T-helper 2 cell treated with Interferon-gamma antibody and Interleukin-4, amounts not matched to agents 100 ng/mL and 5 ng/mL, for 36 hours (primary cell): Measurements from ENCODE around the gene CLEC16A. TPM values are rescaled to one million over a fixed set of nuclear protein-coding genes. Genes with fewer than 3 reads are reported as not detected.

Experiments
- intact Hi-C: fragments of 100-400 bp; cut with micrococcal nuclease; formaldehyde crosslinking; loops from one replicate; pipeline ENCODE4 v1.15.1; 2023
- total RNA-seq: library from RNA; stranded (reverse); gene quantifications from 2 replicates; pipeline ENCODE4 v1.2.3, GENCODE V29; 2022

Gene CLEC16A
- total RNA-seq, 1 donor from 2014 or later: 31.0 TPM

DNA sequence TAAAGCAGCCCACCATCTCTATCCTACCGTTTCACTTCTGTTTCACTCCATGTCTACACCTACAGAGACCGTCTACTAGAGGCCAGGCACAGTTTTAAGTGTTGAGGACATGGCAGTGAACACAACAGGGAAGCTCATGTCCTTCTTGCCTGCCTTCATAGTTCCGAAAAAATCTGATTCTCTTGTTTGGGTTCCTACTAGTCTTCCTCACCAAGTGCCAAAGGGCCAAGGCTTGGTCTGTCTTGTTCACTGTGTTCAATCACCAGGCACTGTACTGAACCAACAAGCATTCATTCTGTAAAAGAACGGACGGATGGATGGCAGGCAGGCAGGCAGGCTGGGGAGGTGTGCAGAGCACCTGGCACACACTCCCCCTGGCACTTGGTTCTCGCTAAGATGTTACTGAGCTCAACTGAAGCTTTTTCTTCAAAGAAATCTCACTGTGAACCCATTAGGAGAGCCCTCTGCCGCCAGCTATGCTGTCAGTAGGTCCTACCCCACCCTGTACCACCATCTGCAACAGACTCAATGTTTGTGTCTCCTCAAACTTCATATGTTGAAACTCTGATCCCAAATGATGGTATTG is 4.6 kb upstream of the CLEC16A start:
- intact Hi-C loops: loop anchor here (10.0 kb wide), 2 partner anchors 855 to 915 kb away; partner anchors contain the start of genes RSL1D1 and ZC3H7A

DNA sequence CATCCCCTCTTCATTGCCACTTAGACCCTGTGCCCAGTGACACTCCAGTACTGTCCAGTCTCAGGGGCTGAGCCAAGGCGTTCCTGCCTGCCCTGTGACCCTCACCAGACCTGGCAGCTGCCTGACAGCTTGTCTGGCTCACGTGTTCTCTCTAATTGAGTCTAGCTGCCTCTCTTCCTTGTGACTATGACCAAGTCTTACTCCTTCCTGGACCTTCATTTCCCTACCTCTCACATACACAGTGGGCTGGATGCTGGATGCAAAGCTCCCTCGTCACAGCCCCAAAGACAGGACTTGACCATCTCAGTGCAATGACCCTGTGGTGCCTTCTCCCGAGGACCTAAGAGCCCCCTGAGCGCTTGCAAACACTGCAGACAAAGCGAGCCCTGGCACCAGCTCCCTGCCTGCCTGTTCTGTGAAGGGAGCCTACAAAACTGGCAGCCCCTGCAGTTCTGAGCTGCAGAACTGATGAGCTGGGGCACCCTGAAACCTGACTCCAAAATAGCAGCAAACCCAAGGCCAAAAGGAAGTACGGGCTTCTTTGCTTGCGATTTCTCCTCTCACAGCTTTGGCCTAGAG is 3.8 kb upstream of the CLEC16A start:
- intact Hi-C loops: loop anchor here (10.0 kb wide), 2 partner anchors 854 to 914 kb away; partner anchors contain the start of genes RSL1D1 and ZC3H7A

DNA sequence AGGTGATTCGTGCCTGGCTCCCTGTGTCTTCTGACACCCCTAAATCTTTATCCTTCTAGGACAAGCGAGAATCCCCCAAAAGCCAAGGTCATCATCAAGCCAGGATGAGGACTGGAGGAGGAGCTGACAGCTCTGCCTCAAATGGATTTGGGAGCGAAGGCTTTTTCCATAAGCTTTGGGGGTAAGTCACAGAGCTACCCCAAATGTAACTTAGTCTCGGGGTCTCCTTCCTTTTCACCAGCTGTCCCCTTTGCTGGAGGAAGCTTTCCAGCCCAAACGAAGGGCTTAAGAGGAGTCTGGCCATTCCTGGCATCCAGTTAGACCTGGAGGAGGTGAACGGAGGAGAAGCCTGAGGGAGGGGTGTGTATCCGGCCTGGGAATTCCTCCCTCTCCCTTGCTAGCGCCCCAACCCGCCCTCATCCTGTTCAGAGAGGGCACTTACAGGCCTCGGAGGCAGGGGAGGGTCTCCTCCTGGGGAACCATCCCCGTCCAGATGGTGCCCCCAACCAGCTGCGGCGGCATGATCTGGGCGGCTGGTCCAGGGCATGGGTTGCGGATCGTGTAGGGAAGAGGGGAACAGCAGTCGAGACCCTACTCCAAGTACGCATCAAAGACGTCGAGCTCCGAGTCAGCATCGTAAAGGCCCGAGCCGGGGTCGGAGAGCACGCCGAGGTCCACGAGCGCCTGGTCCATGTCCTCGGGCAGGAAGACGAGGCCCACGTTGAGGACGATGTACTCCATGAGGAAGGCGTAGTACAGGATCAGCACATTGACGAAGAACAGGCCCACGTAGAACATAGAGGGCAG is 3.0 kb upstream of the CLEC16A start:
- intact Hi-C loops: loop anchor here (10.0 kb wide), 2 partner anchors 853 to 913 kb away; partner anchors contain the start of genes RSL1D1 and ZC3H7A

DNA sequence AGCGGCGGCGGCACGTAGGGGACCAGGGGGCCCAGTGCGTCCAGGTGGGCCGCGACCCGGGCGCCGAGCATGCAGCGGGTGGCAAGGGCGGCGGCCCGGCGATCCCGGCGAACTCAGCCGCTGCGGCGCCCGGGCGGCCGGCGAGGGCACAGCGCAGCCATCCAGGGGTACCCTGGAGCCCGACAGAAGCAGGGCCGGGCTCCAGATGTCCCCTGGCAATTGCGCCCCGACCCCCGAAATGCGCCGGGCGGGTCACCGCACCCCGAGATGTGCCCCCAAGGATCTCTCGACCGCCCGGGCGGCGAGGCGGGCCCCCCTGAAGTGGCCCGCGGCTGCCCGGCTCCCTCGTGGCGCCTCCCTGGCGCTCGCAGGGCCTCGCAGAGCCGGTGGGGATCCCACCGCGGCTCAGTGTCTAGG is 2.4 kb upstream of the CLEC16A start:
- intact Hi-C loops: loop anchor here (2.0 to 10.0 kb wide), 5 partner anchors 65 to 1851 kb away; partner anchors contain the start of genes CIITA, HAPSTR1, RSL1D1 and SNX29

DNA sequence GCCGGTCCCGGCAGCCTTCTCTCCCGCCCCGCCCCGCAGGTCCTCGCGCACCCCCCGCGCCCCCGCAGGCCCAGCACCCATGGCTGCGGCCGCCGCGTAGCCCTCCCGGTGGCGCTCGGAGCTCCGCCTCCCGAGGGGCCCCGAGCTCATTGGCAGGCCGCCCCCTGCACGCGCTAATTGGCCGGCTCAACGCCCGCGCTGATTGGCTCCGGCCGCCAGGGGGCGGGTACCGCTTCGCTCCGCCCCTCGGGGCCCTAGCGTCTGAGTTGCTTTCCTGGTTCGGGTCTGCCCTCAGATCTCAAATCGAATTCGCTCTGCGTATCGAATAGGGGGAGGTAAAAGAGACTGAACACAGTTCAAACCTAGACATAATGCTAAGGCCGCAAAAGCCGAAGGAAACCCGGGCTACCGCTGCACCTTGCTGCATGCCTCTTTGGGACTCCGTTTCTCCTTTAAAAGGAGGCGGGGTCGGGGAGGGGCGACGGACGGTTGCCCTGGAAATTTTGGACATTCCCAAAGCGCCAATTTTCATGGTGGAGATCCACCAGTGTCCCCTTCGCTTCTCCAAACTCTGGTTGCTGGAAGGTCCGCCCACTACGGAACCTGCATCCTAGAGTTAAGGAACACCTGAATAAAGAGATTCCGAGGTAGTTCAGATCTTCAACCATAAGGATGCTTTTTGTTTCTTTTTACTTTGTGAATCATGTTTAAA is 1.9 kb upstream of the CLEC16A start, which contains the start of gene DEXI:
Gene DEXI (minus strand): TSS at position 117 of the 712 bp plus-strand sequence. CDS start 463 bp downstream, outside the sequence.
- intact Hi-C loops: loop anchor here (2.0 to 10.0 kb wide), 5 partner anchors 66 to 1852 kb away; partner anchors contain the start of genes CIITA, HAPSTR1, RSL1D1 and SNX29

DNA sequence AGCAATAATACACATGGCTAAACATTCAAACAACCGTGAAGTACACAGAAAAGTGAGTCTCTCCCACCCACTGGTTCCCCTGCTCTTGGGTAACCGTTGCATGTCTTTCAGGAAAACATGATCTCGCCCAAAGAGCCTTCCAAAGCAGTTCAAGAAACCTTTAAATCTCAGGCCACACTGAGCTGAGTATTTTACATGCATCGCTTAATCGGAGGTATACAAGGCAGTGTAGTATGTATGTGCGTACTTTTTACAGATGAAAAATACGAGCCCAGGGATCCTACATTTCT is 1.4 kb upstream of the CLEC16A start:
- intact Hi-C loops: loop anchor here (2.0 to 10.0 kb wide), 5 partner anchors 66 to 1852 kb away; partner anchors contain the start of genes CIITA, HAPSTR1, RSL1D1 and SNX29

DNA sequence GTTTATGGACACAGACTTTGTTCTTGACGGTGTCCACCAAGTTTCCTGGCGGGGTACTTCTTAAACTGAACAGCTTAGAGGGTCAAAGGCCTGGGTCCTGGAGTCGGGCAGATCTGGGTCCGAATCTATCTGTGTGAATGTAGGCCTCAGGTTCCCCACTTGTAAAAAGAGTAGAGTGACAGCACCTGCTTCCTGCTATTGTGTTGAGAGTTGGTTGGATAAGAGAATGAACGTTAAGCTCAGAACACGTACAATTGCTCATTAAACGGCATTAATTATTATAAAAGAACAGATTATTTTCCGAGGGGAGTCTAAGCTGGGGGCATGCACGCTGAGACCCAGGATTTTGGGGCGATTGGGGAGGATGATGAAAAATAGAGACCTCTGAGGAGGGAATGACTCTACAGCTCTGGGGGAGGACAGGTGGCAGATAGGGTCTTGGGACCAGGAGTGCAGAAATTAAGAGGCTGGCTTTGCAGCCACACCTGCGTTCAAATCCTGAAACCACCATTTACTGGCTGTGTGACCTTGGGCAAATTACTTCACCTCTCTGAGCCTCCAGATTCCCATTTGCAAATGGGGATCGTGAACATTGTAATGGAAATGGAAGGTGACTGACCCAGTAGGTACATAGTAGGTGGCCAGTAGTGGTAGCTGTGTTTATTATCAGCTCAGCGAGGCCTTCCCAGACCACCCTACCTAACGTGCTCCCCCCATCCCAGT is 862 bp downstream of the CLEC16A start:
- intact Hi-C loops: loop anchor here (2.0 to 10.0 kb wide), 3 partner anchors 850 to 972 kb away; partner anchors contain the start of genes RSL1D1 and ZC3H7A

DNA sequence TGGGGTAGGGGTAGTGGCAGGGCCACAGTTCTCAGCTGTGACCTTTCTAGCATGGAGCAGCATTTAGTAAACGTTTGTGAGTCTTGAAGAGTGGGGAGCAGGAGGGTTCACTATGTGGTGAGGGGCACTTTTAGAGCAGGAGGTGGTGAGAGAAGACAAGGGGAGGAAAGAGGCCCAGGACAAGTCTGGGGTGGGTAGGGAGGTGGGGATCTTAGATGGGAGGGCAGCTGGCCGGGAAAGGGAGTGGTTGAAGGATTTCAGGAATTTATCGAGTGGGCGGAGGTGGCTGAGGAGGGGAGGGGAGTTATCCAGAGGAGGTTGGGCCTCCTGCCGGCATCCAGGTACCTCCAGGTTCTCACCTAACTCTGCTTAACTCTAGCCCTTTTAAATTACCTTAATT is 1.9 kb downstream of the CLEC16A start:
- intact Hi-C loops: loop anchor here (10.0 kb wide), 2 partner anchors 848 to 908 kb away; partner anchors contain the start of genes RSL1D1 and ZC3H7A

DNA sequence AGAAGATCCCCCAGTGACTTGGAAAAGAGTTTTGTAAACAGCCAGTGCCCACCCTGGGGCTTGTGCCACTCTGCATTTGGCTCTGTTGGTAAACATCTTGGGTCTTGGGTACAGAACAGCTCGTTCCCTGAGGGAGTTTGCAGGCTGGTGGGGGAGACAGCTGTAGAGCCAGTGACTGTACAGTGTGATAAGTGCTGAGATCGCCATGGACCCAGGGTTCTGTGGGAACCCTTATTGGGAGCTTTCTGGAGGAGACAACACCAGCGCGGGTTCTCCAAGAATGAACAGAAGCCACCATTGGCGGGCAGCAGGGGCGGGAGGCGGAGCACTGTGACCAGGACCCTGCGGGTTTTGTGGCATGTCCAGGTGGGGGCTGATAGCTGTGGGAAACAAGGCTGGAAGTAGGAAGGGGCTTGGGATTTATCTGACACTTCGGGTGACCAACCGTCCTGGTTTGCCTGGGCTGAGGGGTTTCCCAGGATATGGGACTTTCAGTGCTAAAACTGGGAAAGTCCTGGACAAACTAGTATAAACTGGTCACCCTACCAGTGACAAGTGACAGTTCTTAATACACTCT is 2.9 kb downstream of the CLEC16A start:
- intact Hi-C loops: loop anchor here (10.0 kb wide), 2 partner anchors 848 to 908 kb away; partner anchors contain the start of genes RSL1D1 and ZC3H7A

DNA sequence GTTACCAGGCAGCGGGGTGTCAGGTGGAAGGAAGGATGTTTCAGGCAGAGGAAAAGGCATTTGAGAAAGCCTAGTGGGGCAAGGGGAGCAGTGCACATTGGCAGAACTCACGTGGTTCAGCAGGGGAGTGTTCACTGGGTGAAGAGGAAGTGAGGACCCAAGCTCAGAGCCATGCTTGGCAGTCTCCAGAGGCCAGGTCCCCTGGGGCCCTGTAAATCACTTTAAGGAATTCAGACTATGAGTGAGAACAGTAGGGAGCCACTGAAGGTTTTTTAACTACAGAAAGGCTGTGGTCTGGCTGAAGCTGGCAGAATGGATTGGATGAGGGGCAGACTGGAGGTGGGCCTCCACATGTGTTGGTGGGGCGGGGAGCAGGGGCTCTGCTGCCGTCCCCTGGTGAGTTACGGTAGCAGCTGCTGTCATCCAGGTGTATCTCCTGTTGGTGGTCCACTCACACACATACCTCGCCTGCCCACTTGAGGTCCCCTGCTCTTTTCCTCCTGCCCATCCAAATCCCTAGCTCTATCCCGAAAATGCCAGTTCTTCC is 5.1 kb downstream of the CLEC16A start:
- intact Hi-C loops: loop anchor here (10.0 kb wide), 2 partner anchors 845 to 905 kb away; partner anchors contain the start of genes RSL1D1 and ZC3H7A

DNA sequence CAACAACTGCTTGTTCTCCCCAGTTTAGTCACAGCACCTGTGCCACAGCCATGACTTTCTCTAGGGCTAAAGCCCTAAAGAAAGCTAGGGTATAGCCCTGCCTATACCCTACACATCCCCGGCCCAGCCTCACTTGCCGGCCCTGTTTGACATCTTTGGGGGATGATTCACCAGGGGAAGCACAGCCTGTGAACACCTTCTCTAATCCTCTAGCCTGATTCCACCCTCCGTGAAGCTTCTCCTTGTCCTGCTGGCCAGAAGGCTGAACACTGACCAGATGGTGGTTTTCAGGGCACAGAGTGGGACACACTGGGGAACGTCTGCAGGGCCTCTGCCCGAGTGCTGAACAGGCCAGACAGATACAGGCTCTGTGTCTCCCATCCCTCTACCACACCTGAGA is 6.0 kb downstream of the CLEC16A start:
- intact Hi-C loops: loop anchor here (10.0 kb wide), 1 partner anchor 634 kb away; the partner anchor contains the start of gene LITAF

DNA sequence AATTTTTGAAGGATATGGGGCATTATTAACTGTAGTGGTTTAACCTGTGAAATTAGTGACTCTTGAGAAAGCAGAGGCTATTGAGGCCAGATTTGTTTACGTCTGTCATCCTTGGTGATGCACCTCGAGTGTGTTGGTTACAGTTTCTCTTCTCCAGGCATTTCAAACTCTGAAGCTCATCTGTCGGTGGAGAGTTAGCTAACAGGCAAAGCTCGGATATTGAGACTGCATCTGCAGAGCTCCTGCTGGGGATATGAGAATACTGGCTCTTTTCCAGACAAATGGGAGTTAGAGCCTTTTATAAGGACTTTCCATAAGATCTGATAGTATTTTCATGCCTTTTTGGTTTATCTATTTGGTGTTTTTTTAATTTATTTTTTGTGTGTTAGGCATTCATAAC is 6.7 kb downstream of the CLEC16A start:
- intact Hi-C loops: loop anchor here (10.0 kb wide), 1 partner anchor 634 kb away; the partner anchor contains the start of gene LITAF

DNA sequence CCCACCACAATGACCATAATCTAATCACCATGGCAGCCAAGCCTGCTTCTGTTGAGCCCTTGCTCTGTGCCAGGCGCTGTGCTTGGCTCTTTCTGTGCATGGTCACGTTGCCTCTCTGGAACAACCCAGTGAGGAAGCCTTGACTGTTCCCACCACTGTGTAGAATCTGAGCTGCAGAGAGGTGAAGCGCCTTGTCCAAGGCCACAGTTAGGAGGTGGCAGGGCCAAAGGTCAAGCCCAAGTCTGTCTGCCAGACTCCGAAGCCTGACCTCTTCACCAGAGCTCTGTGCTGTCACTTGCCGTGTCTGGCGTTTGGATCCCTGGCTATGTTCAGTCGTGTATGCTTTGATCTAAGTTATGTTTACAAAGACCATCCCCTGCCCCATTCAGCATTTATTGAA is 10.5 kb downstream of the CLEC16A start:
- intact Hi-C loops: loop anchor here (1.0 to 10.0 kb wide), 3 partner anchors 450 to 760 kb away; partner anchors contain the start of gene LITAF

DNA sequence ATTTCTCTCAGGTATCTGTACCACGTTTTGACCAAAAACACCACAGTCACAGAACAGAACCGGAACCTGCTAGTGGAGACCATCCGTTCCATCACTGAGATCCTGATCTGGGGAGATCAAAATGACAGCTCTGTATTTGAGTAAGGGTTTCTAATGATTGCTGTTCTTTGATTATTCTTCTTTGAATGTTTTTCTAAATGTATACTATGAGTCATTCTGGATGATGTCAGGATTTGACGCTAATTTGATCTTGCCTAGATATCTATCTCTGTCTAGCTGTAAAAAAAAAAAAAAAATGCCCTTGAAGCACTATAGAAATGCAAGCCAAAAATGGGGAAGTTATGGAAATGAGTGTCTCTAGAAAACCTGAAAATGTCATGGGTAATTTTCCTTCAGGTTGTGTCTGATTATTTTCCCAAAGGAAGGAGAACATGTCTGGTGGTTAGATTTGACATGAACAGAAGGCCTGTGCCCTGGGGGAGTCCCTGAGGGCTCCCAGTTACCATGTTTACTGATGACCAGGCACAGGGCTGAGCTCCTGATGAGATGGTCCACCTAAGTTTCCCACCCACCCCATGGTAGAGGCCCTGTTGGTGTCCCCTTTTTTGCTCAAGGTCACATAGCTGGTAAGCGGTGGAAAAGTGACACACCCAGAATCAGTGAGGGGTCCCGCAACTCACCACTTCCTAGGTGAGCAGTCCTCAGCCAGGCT is 13.6 kb downstream of the CLEC16A start:
- intact Hi-C loops: loop anchor here (1.0 to 10.0 kb wide), 2 partner anchors 7 to 627 kb away; partner anchors contain the start of gene LITAF

DNA sequence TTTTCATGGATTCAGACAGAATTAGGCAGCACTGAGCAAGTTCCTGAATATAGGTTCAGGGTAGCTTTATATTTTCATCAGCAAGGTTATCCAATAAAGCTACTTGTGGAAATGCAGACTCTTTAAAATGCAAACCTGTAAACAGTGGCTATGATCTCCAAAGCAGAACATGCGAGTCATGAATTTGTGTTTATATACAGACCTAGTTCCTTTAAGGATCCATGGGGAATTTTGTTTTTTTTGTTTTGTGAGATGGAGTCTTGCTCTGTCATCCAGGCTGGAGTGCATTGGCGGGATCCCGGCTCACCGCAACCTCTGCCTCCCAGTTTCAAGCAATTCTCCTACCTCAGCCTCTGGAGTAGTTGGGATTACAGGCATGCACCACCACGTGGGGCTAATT is 14.8 kb downstream of the CLEC16A start:
- intact Hi-C loops: loop anchor here (10.0 kb wide), 1 partner anchor 626 kb away; the partner anchor contains the start of gene LITAF

DNA sequence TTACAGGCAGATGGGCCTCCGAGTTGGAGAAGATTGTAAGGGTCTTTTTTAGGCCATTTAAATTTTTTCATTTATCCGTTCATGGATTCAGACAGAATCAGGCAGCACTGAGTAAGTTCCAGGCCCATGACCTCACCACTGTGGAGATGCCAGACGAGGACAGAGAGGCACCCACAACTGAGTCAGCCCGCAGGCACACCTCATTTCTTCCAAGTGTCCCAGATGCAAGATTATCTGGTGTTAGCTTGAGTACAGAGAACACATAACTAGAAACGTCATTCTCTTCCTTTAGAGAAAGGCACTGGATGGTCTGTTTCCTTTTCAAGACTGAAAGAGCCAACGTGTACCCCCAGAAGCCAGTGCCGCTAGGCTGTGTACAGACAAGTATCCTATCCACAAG is 16.9 kb downstream of the CLEC16A start:
- intact Hi-C loops: loop anchor here (10.0 kb wide), 1 partner anchor 704 kb away; the partner anchor contains the start of gene SNN

DNA sequence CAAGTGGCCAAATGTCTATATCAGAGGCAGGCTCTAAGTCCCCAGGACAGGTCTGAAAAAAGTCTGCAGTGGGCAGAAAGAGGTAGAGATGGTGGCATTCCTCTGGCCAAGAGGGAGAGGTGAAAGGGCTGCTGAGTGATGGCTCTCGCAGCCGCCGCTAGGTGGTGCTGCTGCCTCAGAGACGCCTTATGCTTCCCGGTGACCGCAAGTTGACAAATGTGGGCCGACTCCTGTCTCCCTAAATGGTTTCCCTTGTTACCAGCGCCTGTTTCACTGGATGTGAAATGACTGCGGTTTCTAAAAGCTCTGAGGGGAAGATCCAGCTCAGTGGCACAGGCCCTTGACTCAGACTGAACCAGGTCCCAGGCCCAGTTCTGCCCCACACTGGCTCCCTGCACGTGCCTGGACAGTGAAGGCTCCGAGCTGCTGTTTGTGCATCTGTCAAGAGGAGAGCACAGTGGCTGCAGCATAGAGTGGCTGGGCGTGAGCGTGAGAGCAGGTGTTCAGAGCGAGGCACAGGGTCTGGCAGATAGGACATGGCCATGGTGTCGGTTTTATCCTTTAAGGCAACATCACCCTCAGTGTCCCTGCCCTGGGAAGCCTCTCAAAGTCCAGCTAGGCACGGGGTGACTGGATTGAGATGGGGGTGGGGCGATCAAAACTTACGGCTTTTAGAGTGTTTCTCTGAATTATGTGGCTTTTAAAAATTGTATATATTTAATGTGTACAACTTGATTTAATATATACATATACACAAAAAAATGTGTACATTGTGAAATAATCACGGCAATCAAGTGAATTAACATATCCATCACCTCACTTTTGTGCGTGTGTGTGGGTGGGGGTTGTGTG is 19.9 kb downstream of the CLEC16A start:
- intact Hi-C loops: loop anchor here (1.0 to 10.0 kb wide), 5 partner anchors 292 to 701 kb away; partner anchors contain the start of genes SNN and SOCS1
